ENCODE results near the gene ATP2C2.
A peak's percentile ranks its signal among the peaks of the same experiment; 100 is the strongest.
"Not testable (repeated sequence)": the region's sequence is repeated elsewhere in the genome, so short reads cannot be mapped to it uniquely, and the experiment has no call there.

ATP2C2 gene

DNA sequence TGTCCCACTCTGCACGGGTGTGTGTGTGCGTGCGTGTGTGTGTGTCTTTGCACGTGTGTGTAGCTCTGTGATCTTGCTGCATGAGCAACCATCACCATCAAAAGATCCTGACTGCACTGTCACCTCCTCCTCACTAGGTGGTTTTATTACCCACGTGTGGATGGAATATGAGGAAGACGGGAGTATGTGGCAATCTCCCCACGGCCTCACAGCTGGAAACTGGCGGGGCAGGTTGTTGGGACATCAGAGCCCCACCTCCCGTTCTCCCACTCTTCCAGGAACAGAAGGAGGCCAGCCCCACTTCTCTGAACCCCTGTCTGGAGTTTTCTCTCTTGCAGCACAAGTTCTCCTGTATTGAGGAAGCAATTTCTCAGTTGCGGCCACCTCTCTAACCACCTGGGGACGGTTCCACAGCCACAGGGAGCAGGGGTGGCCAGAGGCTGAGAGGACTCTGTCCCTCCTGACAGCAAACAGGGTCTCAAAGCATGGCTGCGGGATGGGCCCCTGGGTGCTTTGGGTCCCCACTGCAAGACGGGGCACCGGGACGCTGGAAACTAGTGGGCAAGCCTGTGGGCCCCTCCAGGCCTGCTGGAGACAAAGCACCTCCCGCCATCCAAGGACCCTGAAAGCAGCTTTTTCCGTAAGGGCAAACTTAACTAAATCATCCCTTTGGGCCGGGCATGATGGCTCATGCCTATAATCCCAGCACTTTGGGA is 27.9 kb upstream of the ATP2C2 start:
- DNase-seq = no peak

DNA sequence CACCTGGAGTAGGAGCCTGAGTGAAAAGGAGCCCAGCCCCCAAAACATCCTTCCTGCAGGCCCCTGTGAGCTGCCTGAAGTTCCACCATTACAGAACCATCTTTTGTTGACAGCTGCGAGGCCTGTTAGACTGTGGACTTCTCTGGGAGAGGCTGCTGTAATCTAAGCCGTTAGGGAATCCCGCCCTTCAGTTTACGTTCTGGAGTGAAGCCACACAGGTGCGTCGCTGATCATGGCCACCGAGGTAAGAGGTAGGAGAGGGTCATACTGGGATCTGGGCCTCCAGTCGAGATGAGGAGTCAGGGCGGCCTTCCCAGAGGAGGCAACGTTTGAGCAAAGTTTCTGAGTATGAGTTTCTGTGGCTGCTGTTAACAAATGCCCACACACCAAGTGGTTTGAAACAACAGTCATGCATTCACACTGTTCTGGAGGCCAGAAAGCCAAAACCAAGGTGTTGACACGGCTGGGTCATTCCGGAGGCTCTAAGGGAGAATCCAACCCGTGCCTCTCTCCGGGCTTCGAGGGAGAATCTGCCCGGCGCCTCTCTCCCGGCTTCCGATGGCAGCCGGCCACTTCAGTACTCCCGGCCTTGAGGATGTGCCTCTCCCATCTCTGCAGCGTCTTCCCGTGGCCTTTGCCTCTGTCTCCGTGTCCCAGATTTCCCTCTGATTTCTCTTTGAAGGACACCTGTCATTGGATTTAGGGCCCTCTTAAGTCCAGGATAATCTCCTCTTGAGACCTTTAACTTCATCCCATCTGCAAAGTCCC is 26.6 kb upstream of the ATP2C2 start:
- no peak for DNase-seq

DNA sequence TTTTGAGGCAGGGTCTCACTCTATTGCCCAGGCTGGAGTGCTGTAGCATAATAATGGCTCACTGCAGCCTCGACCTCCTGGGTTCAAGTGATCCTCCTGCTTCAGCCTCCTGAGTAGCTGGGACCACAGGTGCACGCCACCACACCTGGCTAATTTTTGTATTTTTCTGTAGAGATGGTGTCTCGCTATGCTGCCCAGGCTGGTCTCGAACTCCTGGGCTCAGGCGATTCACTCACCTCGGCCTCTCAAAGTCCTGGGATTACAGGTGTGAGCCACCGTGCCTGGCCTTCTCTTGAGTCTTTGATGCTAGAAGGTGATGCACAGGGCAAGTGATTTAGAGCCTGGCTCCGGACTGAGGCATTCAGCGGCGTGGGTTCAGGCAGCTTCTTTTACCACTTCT is 24.5 kb upstream of the ATP2C2 start:
- DNase-seq = not testable (repeated sequence)

DNA sequence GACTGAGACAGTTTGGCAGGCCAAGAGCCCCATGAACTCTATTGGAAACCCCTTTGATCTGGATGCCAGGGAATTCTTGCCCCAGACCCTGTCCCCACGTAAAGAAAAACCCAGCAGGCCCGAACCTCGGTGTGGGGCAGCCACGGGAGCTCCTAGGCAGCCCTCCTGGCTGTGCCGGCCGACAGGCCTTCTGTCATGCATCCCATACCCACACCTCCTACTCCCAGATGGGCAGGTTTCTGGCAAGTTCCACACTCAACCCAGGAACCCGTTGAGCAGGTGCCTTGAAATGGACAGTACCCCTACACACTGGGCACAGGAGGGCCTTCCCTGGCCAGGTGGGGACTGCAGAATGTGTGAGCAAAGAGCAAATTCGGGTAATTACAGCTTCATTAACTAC is 23.6 kb upstream of the ATP2C2 start:
- no peak for DNase-seq

DNA sequence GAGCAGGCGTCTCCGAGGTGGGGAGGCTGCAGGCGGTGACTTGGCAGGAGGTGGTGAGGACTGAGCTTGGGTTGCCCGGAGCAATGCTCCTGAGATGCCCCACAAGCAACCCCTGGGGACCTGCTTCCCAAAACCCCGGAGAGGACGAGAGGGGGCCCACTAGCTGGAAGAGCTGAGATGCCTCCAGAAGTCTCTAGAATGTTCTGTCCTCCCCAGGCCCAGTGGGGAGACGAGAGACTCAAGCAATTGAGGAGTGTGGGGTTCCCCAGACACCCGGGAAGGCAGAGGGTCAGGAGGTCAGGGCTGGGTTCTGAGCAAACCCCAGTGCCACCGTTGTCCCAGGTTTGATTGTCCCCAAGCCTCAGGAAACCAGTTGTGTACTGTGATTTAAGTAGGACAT is 21.2 kb upstream of the ATP2C2 start:
- no peak for DNase-seq

DNA sequence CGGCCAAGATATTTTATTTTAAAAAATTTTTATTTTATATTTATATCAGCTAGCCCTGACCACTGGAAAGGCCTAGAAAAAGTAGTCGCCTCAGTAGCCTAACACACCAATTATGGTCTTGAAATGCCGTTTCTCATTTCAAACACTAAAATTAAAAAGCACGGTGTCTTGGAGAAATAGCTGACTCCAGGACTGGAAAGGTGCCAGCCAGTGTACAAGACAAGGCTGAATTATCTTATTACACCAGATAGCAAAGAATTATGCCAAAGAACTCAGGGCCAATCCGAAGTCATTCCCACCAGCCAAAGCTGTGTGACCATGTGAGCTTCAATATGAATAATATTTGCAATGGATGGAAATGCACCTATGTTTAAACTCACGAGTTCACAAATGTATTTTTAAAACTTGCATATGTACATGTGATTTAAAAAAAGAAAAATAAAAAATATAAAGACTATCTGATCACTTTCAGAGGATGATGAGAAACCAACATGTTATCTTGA is 19.9 kb upstream of the ATP2C2 start:
- DNase-seq = no peak

DNA sequence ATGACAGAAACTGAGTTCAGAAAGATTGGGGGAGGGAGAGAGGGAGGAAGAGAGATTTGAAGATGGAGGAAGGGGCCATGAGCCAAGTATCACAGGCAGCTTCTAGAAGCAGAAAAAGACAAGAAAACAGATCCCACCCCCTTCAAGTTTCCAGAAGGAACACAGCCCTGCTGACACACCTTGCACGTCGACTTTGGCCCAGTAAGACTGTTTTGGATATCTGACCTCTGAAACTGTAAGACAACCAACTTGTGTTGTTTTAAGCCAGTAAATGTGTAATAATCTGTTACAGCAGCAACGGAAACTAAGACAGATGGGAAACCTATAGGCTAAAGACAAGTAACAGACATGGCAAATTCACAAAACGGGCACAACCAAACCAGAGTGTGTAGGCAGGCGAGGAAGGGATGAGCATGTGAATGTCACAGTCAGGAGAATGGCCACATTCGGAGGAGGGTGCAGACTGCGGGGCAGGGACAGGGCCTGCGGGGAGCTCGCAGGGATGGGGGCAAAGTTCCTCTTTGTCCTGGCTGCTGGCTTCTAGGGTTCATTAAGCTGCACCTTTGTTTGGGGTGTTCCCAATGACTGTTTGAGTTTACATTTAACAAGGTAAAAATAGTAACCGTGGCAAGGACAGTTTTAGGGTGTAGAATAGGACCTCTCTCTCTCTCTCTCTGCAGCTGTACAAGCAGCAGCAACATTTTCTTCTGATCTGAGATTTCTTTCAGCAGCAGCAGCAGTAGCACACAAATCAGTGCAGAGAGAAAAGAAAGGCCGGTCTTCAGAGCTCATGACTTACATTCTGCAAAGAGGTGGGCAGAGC is 18.3 kb upstream of the ATP2C2 start:
- no peak for DNase-seq

DNA sequence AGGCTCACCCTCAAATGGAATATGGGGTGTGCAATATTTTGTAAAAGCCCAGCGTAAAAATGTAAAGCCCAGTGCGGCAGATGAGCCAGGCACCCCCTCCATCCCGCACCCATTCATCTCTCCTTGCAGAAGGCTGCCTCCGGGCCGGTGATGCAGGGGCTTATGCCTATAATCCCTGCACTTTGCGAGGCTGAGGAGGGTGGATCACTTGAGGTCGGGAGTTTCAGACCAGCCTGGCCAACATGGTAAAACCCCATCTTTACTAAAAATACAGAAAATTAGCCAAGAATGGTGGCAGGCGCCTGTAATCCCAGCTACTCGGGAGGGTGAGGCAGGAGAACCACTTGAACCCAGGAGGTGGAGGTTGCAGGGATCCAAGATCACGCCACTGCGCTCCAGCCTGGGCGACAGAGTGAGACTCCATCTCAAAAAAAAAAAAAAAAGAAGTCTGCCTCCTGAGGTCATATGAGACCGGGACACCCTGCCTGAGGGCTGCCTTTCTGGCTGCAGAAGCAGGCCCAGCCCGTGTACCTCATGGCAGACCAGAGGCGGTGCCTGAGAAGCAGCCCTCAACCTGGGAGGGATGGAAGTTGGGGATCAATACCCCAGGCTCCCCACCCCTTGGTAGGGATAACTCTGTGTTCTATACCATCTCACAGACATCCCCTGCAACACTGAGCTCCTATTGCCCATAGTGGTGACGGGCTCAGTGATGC is 17.5 kb upstream of the ATP2C2 start:
- DNase-seq = no peak

DNA sequence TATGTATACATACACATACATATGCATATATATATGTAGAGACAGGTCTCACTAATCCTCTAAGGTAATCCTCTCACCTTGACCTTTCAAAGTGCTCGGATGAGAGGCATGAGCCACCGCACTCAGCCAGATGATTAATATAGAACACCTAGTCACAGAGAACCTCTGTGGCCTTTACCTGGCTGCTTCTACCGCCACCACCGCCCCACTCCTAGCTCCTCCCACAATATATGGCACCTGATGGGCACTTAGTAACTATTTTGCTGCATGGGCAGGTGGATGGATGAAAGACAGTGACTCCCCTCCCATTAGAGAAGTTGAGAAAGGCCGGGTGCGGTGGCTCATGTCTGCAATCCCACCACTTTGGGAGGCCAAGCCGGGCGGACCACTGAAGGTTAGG is 16.7 kb upstream of the ATP2C2 start:
- DNase-seq = no peak

DNA sequence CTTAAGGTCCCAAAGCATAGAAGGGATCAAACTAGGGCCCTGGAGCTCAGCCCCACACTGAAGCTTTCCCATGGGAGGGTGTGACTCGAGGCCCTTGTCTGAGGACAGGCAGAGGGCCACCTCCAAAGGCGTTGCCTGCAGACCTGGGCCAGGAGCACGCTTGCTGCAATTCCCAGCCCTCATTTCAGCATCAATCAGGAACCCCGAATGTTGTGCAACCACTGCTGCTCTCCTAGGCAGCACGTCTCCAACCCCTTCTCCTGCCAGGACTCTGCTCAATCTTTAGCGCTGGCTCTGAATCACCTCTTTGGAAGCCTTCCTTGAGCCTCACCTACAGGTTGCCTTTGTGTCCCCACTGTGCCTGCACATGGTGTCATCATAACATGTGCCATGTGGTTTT is 14.0 kb upstream of the ATP2C2 start:
- DNase-seq = no peak

DNA sequence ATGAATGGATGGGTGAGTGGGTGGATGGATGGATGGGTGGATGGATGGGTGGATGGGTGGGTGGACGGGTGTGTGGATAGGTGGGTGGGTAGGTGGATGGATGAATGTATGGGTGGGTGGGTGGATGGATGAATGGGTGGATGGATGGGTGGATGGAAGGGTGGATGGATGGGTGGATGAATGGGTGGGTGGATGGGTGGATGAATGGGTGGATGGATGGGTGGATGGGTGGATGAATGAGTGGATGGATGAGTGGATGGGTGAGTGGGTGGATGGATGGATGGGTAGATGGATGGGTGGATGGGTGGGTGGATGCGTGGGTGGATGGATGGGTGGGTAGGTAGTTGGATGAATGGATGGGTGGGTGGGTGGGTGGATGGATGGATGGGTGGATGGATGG is 13.2 kb upstream of the ATP2C2 start:
- DNase-seq = no peak

DNA sequence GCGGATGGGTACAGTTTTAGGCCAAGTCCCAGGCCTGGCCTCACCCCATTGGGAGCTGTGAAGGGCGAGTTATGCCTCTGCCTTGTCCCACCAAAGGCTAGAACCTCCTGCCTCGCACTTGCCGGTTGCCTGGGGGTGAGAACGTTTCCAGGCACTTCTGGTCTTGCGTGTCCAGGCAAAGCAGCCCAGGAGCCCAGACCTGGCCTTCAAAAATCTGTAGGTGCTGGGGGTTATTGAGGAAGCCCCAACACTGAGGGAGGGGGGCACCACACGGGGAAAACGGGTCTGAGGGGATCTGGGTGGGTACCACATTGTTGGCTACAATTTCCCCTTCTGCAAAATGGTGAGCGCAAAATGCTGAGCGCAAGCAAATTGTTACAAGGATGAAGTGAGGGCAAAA is 12.2 kb upstream of the ATP2C2 start:
- no peak for DNase-seq

DNA sequence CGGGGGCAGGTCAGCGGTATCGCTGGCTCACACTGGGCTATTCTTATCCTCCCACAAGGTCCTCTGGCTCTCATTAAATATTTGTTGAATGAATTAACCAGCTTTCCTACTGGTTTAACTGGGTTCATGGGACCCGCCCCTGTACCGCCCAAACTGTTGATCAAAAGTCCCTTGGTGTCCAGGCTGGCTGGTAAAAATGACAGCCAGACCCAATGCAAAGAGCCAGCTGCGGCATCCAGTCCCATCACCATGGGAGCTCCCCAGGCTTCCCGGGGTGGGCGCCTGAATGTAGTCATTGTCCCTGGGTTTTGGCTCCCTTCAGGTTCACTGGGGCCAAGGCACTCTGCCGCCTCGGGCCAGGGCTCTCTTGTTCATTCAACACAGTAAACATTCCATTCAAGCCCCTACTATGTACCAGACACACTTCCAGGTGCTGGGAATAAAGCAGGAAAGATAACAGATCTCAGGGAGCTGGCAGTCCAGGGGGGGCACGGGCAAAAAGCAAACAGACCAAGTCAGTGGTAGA is 11.7 kb upstream of the ATP2C2 start:
- peak; percentile 49 for DNase-seq

DNA sequence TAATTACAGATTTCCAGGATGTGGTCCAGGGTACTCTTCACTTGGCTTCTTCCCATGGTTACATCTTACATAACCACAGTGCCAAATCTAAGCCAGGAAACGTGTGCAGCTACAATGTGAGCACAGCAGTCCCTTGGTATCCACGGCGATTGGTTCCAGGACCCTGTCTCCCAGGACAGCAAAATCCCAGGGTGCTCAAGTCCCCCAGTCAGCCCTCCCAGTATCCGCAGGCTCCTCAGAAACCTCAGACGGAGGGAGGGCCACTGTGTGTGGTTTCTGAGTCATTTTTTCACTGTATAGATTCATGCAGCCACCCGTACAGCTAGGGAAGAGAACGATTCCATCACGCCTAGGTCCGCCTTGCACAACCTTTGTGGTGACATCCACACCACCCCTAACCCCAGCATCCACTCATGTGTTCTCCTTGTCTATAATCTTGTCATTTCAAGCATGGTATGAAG is 11.1 kb upstream of the ATP2C2 start:
- DNase-seq = peak; percentile 35

DNA sequence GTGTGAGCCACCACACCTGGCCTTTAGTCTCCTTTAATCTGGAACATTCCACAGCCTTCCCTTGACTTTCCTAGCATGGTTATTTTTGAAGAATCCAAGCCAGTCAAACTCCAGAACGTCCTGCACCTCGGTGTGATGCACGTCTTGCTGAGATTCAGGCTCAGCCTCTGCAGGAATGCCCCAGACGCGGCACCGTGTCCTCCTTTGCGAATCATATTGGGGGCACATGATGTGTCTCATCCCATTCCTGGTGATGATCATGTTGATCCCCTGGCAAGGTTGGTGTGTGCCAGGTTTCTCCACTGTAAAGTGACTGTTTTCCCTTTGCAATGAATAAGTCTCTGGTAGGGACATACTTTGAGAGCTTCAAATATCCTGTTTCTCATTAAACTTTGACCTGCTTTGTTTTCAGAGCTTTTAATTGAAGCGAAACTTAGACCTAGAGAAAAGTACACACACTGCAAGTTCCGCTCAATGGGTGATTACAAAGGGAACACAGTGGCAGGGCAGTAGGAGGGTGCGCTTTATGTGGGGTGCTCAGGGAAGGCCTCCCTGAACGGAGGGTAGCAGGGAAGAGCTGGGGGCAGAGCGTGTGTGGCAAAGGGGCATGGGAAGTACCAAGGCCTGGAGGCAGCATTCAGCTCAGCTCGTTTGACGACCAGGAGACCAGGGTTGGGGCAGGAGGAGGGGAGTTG is 9.6 kb upstream of the ATP2C2 start:
- no peak for DNase-seq

DNA sequence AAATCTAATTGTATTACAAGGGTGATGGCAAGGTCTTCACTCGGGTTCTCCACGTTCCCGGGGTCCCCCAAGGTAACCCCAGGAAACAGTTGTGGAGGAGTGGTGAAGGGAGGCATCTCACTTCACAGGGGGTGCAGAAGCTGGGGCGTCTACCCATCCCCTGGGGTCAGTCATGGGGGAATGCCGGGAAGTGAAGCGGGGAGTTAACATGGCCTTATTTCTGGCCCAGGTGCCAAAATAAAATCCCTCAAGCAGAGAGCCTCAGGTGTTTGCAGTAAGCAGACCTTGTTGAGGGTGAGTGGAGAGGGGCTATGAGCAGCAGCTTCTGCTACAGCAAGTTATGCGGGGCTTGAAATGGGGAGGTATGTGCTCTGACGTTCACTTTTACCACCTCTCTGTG is 9.0 kb upstream of the ATP2C2 start:
- DNase-seq = no peak

DNA sequence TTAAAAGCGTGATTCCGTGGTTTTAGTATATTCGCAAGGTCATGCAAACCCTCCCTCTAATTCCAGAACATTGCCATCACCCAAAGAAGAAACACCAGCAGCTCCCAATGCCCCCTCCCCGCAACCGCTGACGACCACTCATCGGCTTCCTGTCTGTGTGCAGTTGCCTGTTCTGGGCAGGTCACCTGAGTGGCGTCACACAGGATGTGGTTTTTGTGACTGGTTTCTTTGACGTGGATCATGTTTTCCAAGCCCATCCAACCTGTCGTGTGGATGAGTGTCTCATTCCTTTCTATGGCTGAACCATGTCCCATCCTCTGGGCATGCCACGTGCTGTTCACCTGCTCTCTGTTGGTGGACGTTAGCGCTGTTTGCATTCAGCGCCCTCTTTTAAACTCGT is 8.2 kb upstream of the ATP2C2 start:
- no peak for DNase-seq

DNA sequence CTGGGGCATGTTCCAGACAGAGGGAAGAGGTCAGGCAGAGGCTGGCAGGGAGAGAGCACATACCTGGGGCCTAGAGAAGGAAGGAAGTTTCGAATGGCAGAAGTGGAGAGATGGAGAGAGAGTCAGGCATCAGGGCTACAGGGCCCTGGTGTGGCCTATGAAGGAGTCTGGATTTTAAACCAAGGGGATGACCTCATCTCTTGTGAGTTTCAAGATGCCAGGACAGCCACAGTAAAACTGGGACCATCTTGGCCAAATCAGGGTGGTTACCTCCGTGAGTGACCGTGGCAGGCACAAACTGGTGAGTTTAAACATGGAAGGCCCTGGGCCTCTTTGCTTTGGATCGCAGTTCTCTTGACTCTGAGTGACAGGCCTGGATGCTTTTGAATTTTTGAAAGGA is 7.6 kb upstream of the ATP2C2 start:
- DNase-seq = no peak

DNA sequence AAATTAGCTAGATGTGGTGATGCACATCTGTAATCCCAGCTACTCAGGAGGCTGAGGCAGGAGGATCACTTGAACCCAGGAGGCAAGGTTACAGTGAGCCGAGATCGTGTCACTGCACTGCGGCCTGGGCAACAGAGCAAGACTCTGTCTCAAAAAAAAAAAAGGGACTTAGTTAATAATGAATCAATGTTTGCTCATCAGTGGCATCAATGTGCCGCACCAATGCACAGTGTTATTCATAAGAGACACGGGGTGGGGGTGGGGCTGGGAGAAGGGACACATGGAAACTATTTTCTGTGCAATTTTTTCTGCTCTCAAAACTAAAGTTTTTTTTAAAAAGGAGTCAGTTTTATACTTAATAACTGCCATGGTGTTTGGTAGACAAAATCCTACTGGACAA is 6.8 kb upstream of the ATP2C2 start:
- DNase-seq = no peak

DNA sequence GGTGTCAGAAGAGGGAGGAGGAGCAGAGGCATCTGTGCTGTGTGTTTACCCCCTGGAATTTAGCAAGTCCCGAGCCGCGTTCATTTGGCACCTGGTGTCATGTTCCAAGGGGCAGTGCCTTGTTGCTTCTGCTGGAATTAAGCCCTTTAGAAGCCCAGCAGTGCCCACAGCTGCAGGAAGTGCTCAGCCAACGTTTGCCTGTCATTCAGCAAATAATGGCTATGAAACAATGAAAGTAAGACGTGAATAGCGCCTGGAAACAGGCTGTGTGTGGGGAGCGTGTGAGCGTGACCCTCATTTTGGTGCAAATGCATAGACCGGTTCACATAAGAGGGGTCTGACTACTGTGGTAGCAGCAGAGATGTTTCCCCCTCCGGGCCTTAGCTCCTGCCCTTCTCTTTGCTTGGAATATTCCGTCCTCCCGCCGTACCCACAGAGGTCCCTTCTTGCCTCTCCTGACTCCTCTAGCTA is 5.8 kb upstream of the ATP2C2 start:
- DNase-seq = no peak

DNA sequence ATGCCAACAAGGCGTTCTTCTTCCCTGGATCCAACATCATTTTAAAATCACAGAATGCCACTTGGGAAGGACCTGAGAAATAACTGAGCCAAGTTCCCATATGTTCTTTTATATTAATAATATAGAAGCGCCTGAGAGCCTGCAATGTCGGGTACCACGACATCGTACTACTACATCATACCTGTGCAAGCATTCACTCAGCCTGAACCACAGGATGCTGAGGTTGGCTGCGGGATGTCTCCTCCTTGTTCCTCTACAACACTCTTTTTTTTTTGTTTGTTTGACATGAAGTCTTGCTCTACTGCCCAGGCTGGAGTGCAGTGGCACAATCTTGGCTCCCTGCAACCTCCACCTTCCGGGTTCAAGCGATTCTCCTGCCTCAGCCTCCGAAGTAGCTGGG is 2.1 kb upstream of the ATP2C2 start:
- DNase-seq = no peak

DNA sequence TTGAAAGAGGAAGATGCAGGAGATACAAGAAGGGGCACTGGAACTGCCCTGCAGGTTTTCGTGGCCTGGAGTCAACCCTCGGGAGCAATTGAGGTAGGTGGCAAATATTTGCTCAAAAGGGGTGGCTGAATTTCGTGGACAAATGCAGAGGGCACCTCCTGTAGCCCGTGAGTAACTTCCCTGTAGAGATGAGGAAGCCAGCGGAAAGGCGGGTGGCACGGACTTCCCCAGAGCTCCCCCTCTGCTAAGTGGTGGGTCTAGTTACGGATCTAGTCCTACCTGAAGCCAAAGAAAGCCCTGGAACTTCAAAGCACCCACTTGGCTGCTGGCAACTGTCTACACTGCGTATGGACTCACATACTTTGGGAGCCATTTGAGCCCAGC is 1.0 kb upstream of the ATP2C2 start:
- DNase-seq = no peak

Data from NCI-H226 (cell line).